LNCAP (cell line): ENCODE measurements around the gene WDR82.

Experiments used
- TF ChIP-seq, protein P1 (sequence below): fragments of 450-650 bp; IDR thresholded peaks from 2 replicates; pipeline ENCODE4 v1.5.1; 2017; ENCODE audit warnings: mild to moderate bottlenecking

WDR82 gene

GRCh38 chr3:52253314-52254304 is 24.8 kb downstream of the WDR82 start:
- TF ChIP-seq, protein P1, sequence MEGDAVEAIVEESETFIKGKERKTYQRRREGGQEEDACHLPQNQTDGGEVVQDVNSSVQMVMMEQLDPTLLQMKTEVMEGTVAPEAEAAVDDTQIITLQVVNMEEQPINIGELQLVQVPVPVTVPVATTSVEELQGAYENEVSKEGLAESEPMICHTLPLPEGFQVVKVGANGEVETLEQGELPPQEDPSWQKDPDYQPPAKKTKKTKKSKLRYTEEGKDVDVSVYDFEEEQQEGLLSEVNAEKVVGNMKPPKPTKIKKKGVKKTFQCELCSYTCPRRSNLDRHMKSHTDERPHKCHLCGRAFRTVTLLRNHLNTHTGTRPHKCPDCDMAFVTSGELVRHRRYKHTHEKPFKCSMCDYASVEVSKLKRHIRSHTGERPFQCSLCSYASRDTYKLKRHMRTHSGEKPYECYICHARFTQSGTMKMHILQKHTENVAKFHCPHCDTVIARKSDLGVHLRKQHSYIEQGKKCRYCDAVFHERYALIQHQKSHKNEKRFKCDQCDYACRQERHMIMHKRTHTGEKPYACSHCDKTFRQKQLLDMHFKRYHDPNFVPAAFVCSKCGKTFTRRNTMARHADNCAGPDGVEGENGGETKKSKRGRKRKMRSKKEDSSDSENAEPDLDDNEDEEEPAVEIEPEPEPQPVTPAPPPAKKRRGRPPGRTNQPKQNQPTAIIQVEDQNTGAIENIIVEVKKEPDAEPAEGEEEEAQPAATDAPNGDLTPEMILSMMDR, result no peak

DNA sequence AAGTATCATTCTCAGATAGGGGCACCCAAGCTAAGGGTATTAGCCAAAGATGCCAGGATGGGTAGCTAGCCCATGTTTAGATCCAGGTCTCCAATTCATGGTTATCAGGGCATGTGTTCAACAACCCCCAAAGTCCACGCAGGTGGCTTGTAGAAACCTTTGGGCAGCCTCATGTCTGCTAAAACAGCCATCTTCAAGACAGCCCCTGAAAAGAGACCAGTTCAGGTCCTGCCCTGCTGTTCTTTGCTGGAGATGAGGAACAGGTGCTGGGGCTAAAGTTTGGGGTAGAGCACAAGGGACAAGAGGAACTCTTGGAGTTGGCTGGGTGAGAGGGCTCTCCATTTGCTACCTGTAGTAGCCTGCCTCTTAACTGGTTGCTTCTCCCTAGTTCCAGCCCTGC is 28.3 kb downstream of the WDR82 start:
- TF ChIP-seq, protein P1, result no peak

- TF ChIP-seq, protein P1, result no peak
Measured at GRCh38 chr3:52249683-52250082, 28.8 kb downstream of the WDR82 start.

DNA sequence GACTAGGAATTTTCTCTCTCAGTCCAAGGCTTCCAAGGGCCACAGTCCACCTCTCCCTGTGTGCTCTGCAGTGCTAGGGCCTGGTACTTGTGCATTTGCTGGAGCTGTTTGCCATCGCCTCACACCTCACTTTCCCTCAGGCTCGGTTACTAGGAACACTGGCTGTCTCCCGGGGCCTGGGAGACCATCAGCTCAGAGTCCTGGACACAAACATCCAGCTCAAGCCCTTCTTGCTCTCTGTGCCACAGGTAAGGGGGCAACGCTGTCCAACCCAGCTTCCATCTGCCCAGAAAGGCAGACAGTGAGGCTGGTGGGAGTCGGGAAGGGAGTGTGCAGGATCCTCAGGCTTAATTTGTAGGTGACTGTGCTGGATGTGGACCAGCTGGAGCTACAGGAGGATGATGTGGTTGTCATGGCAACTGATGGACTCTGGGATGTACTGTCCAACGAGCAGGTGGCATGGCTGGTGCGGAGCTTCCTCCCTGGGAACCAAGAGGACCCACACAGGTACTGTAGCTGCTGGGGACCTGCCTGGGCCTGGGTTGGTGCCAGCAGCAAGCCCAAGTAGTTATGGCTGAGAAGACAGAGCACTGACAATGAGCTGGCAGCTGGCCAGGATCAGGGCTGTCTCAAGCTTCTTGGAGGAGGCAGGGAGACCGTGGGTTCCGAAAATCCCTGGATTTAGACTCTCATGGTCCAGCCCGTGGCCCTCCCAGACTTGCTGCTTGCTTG is 29.5 kb downstream of the WDR82 start:
- TF ChIP-seq, protein P1, result no peak

DNA sequence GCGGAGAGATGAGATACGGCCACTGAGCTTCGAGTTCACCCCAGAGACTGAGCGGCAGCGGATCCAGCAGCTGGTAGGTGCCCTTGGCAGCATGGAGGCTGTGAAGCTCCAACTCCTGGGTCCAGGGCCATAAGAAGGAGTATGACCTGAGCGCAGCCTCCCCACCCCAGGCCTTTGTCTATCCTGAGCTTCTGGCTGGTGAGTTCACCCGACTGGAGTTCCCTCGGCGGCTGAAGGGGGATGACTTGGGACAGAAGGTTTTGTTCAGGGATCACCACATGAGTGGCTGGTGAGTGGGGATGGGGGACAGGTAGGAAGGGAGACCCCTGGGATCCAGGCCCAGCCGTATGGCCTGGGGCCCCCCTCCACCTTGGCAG is 30.3 kb downstream of the WDR82 start:
- TF ChIP-seq, protein P1, result no peak

GRCh38 chr3:52247409-52248164 is 30.9 kb downstream of the WDR82 start:
- TF ChIP-seq, protein P1, result no peak

- TF ChIP-seq, protein P1, result no peak
Measured at GRCh38 chr3:52246728-52247408, 31.6 kb downstream of the WDR82 start.
